Measurements from ENCODE around the gene CHML.

GRCh38 chr1:241614144-241614543 is 26.0 kb downstream of the CHML start:
- TF ChIP-seq TAF1 (IDR thresholded peaks at IDR 0.05; ENCODE audit: low read depth) (no peak), TEAD4 (IDR thresholded peaks at IDR 0.05) (no peak), REST (IDR thresholded peaks at IDR 0.05; ENCODE audit: low read depth) (no peak), CREB1 (IDR thresholded peaks at IDR 0.05; ENCODE audit: low read depth) (no peak), CEBPB (IDR thresholded peaks at IDR 0.05) (no peak), USF1 (IDR thresholded peaks at IDR 0.05) (no peak), MAX (IDR thresholded peaks at IDR 0.05) (no peak), EP300 (IDR thresholded peaks at IDR 0.05; ENCODE audit: borderline replicate concordance) (no peak)

Measured in Ishikawa (cell line).